Measurements from ENCODE around the gene CYP2W1.

DNA sequence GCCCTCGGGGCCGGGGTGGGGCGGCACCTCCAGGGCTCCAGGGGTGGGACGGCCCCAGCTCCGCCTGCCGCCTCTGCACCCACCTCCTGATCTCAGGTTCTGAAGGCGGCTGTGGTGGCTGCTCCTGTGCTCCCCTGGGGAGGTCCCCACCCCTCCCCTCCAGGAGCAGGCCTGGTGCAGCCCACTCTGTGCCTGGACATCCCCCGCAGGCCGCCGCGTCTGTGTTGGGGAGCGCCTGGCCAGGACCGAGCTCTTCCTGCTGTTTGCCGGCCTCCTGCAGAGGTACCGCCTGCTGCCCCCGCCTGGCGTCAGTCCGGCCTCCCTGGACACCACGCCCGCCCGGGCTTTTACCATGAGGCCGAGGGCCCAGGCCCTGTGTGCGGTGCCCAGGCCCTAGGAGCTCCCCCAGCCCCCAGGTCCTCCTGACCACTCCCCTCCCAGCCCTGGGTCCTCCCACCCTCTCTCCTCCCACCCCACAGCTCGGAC lies 5.5 kb downstream of the CYP2W1 start:
- no peak for TF ChIP-seq POLR2A (IDR thresholded peaks at IDR 0.05; ENCODE audit: low read depth, low read length)
- TF ChIP-seq TAF1 (IDR thresholded peaks at IDR 0.05; ENCODE audit: borderline replicate concordance, low read depth, low read length): no peak

All from GM12892 (cell line).